ENCODE results near the gene CBX7.

Gene CBX7

GRCh38 chr22:39092111-39092862 is 60.2 kb downstream of the CBX7 start:
- Histone ChIP-seq H2BK120ac (ENCODE audit: low read depth, low read length) (no peak overlapping the region), H3K4ac (ENCODE audit: low read length) (no peak overlapping the region), H3K36me3 (replicated peaks in 1 of 2; ENCODE audit: control insufficient read depth in 2 of 2, insufficient read depth in 2 of 2, low read length in 2 of 2) (no peaks in the 10 kb centered on the region), H3K4me1 (ENCODE audit: control insufficient read depth in 2 of 2, insufficient read depth in 1 of 2, low read depth in 1 of 2, low read length in 2 of 2) (peaks cover 13 to 20% of the 10 kb centered on the region in 2 donors), H4K8ac (ENCODE audit: low read depth, low read length) (no peak overlapping the region), H2BK15ac (ENCODE audit: low read length) (peak overlapping the region; percentile 38), H2BK12ac (ENCODE audit: low read length) (peak overlapping the region; percentile 30), H3K14ac (ENCODE audit: low read length) (no peak overlapping the region), H3K27me3 (ENCODE audit: control insufficient read depth in 3 of 3, insufficient read depth in 3 of 3, low read depth in 1 of 3, low read length in 3 of 3) (peaks cover 0 to 34% (median 0%) of the 10 kb centered on the region in 3 experiments), H3K18ac (ENCODE audit: low read length) (peak overlapping the region; percentile 6), H3K27ac (replicated peaks; ENCODE audit: low read length) (no peak overlapping the region), H3K9me3 (replicated peaks in 1 of 2; ENCODE audit: control insufficient read depth in 2 of 2, insufficient read depth in 1 of 2, low read depth in 1 of 2, low read length in 2 of 2) (no peaks in the 10 kb centered on the region), H3K4me2 (ENCODE audit: insufficient read depth, low read length, poor library complexity, severe bottlenecking) (no peak overlapping the region), H4K91ac (ENCODE audit: low read depth, low read length, poor library complexity) (no peak overlapping the region), H2BK5ac (ENCODE audit: low read length) (peak overlapping the region; percentile 42), H3K4me3 (ENCODE audit: low read length in 2 of 2) (no peak overlapping the region), H2AK5ac (ENCODE audit: low read depth, low read length) (peak overlapping the region; percentile 96), H2AFZ (ENCODE audit: low read length) (no peak overlapping the region), H3K79me1 (ENCODE audit: low read depth, low read length) (no peaks in the 10 kb centered on the region), H3K9ac (ENCODE audit: low read depth, low read length, poor library complexity) (no peak overlapping the region), H3K23ac (ENCODE audit: low read depth, low read length, poor library complexity) (no peak overlapping the region)
- no CpG with 5 or more reads among the region's 8 CpGs for WGBS, 2 donors (ENCODE audit: extremely low coverage in 2 of 2, insufficient read length in 2 of 2, insufficient replicate concordance in 1 of 2)
- no peak for DNase-seq (ENCODE audit: low spot score)

DNA sequence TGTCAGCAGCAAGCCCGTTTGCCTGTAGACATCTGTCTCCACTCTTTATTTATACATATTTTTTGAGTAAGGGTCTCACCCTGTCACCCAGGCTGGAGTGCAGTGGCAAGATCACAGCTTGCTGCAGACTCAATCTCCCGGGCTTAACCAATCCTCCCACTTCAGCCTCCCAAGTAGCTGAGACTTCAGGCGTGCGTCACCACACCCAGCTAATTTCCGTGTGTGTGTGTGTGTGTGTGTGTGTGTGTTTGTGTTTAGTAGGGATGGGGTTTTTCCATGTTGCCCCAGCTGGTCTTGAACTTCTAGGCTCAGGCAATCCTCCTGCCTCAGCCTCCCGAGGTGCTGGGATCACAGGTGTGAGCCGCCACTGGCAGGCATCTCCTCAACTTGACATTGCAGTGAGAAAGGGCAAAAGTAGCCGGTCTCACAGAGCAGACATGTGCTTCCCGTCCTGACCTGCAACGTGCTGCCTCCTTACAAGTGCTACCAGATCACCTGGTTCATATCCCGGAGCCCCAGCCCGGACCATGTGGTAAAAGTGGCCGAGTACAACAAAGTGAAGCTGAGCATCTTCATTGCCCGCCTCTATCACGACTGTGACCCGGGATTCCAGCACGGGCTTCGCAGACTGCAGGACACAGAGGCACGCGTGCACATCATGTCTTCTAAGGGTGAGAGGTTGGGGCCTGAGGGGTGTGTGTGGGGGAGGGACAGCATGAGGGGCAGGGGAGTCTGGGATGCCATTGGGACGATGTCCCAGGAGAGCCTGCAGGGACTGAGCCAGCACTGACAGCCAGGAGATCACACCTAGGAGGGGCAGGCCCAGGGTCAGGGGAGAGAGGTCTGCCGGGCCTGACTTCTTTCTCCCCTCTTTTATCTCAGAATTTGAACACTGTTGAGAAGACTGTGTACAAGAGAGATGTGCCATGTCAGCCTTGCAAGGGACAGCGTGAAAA is 61.1 kb downstream of the CBX7 start:
- DNase-seq (ENCODE audit: low spot score): no peak
- Histone ChIP-seq H2AFZ (ENCODE audit: low read length) (no peak overlapping the region), H4K91ac (ENCODE audit: low read depth, low read length, poor library complexity) (no peak overlapping the region), H3K4me2 (ENCODE audit: insufficient read depth, low read length, poor library complexity, severe bottlenecking) (no peak overlapping the region), H2AK5ac (ENCODE audit: low read depth, low read length) (peak overlapping the region; percentile 96), H3K23ac (ENCODE audit: low read depth, low read length, poor library complexity) (no peak overlapping the region), H2BK5ac (ENCODE audit: low read length) (peak overlapping the region; percentile 42), H3K9ac (ENCODE audit: low read depth, low read length, poor library complexity) (no peak overlapping the region), H3K4ac (ENCODE audit: low read length) (no peak overlapping the region), H3K36me3 (replicated peaks in 1 of 2; ENCODE audit: control insufficient read depth in 2 of 2, insufficient read depth in 2 of 2, low read length in 2 of 2) (no peaks in the 10 kb centered on the region), H3K27ac (replicated peaks; ENCODE audit: low read length) (no peak overlapping the region), H3K79me1 (ENCODE audit: low read depth, low read length) (no peaks in the 10 kb centered on the region), H2BK15ac (ENCODE audit: low read length) (peak overlapping the region; percentile 95), H3K4me3 (ENCODE audit: low read length in 2 of 2) (no peak overlapping the region), H3K27me3 (ENCODE audit: control insufficient read depth in 3 of 3, insufficient read depth in 3 of 3, low read depth in 1 of 3, low read length in 3 of 3) (peaks cover 0 to 35% (median 0%) of the 10 kb centered on the region in 3 experiments), H2BK120ac (ENCODE audit: low read depth, low read length) (no peak overlapping the region), H3K14ac (ENCODE audit: low read length) (no peak overlapping the region), H3K9me3 (replicated peaks in 1 of 2; ENCODE audit: control insufficient read depth in 2 of 2, insufficient read depth in 1 of 2, low read depth in 1 of 2, low read length in 2 of 2) (no peaks in the 10 kb centered on the region), H4K8ac (ENCODE audit: low read depth, low read length) (peak overlapping the region; percentile 58), H3K18ac (ENCODE audit: low read length) (peak overlapping the region; percentile 85), H2BK12ac (ENCODE audit: low read length) (peak overlapping the region; percentile 5), H3K4me1 (ENCODE audit: control insufficient read depth in 2 of 2, insufficient read depth in 1 of 2, low read depth in 1 of 2, low read length in 2 of 2) (peaks cover 6 to 19% of the 10 kb centered on the region in 2 donors)
- WGBS, 2 donors (ENCODE audit: extremely low coverage in 2 of 2, insufficient read length in 2 of 2, insufficient replicate concordance in 1 of 2): no CpG with 5 or more reads among the region's 23 CpGs

DNA sequence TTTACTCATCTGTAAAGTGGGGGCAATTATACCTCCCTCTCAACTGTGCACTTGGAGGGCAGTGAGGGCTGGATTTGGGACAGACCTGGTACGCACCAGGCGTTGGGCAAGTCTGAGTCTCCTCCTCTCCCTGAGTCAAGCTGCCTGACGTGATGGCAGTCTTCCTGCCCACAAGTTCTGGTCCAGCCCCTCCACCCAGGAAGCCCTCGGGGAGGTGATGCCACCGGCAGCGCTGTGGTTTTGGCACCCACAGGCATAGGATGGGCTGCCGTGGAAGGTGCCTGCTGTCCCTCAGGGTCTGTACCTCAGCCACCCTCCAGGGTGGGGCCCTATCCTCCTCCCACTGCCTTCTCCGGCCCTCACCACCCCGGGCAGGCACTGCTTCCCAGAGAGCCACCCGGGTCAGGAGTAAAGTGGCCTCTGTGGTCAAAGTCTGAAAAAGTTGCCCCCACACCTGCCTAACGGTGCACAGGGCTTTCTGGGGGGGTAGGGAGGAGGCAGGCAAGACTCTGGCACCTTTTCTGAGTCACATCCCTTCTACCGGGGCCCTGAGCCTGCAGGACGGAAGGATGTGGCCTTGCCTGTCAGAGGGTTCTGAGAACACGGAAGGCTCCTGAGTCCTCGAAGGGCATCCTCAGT is 61.9 kb downstream of the CBX7 start:
- no peaks in the 10 kb centered on the region for H3K79me1 ChIP-seq (ENCODE audit: low read depth, low read length)
- H3K36me3 ChIP-seq (replicated peaks in 1 of 2; ENCODE audit: control insufficient read depth in 2 of 2, insufficient read depth in 2 of 2, low read length in 2 of 2): no peaks in the 10 kb centered on the region
- no peak overlapping the region for H2BK120ac ChIP-seq (ENCODE audit: low read depth, low read length)
- peak overlapping the region; percentile 55 for H3K9ac ChIP-seq (ENCODE audit: low read depth, low read length, poor library complexity)
- no peak for DNase-seq (ENCODE audit: low spot score)
- H3K27ac ChIP-seq (replicated peaks; ENCODE audit: low read length): no peak overlapping the region
- H4K91ac ChIP-seq (ENCODE audit: low read depth, low read length, poor library complexity): no peak overlapping the region
- peak overlapping the region; percentile 85 for H3K18ac ChIP-seq (ENCODE audit: low read length)
- peak overlapping the region; percentile 75 for H3K14ac ChIP-seq (ENCODE audit: low read length)
- H2BK15ac ChIP-seq (ENCODE audit: low read length): peak overlapping the region; percentile 95
- no peak overlapping the region for H3K23ac ChIP-seq (ENCODE audit: low read depth, low read length, poor library complexity)
- peak overlapping the region; percentile 92 for H4K8ac ChIP-seq (ENCODE audit: low read depth, low read length)
- H2BK12ac ChIP-seq (ENCODE audit: low read length): peak overlapping the region; percentile 49
- peak overlapping the region; percentile 96 for H2AK5ac ChIP-seq (ENCODE audit: low read depth, low read length)
- peaks cover 6 to 16% of the 10 kb centered on the region in 2 donors for H3K4me1 ChIP-seq (ENCODE audit: control insufficient read depth in 2 of 2, insufficient read depth in 1 of 2, low read depth in 1 of 2, low read length in 2 of 2)
- H3K4ac ChIP-seq (ENCODE audit: low read length): peak overlapping the region; percentile 53
- H3K4me3 ChIP-seq (ENCODE audit: low read length in 2 of 2): no peak overlapping the region
- no peaks in the 10 kb centered on the region for H3K9me3 ChIP-seq (replicated peaks in 1 of 2; ENCODE audit: control insufficient read depth in 2 of 2, insufficient read depth in 1 of 2, low read depth in 1 of 2, low read length in 2 of 2)
- no peak overlapping the region for H2AFZ ChIP-seq (ENCODE audit: low read length)
- no peak overlapping the region for H3K4me2 ChIP-seq (ENCODE audit: insufficient read depth, low read length, poor library complexity, severe bottlenecking)
- no CpG with 5 or more reads among the region's 15 CpGs for WGBS, 2 donors (ENCODE audit: extremely low coverage in 2 of 2, insufficient read length in 2 of 2, insufficient replicate concordance in 1 of 2)
- H2BK5ac ChIP-seq (ENCODE audit: low read length): no peak overlapping the region
- H3K27me3 ChIP-seq (ENCODE audit: control insufficient read depth in 3 of 3, insufficient read depth in 3 of 3, low read depth in 1 of 3, low read length in 3 of 3): peaks cover 0 to 38% (median 0%) of the 10 kb centered on the region in 3 experiments
